SU-DHL-6 (cell line): ENCODE data around the gene GPSM1.

Experiments
- CTCF ChIP-seq: fragments of 200-600 bp; sonication (generic); IDR thresholded peaks from one replicate; pipeline ENCODE4 v1.5.1; 2017; ENCODE audit warnings: antibody characterized with exemption, mild to moderate bottlenecking, low read length, moderate library complexity; ENCODE audit not compliant: insufficient read depth, poor library complexity, severe bottlenecking
- EZH2phosphoT487 ChIP-seq: fragments of 200-600 bp; sonication (generic), shearing (Covaris generic); conservative IDR thresholded peaks from 2 replicates; pipeline ENCODE4 v1.6.1; 2018; ENCODE audit warnings: mild to moderate bottlenecking, antibody characterized with exemption, low read length, moderate library complexity, mixed read lengths

DNA sequence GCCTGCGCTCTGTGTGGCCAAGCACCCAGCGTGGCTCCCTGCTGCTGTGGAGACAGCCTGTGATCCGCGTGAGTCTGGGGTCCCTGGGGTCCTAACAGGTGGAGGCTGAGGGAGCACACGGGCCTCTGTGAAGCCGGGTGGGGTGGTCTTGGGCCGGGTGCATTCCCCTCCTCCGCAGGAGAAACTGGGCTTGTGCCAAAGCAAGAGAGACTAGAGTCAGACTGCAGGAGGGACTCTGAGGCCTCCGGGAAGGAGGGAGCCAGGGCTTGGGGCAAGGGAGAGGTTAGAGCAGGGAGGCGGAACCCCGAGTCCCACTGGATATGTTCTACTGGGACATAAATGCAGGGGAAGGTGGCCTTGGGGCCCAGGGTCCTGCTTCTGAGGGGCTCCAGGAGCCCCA is 25.7 kb downstream of the GPSM1 start:
- no peak for TF ChIP-seq EZH2phosphoT487
- no peak for TF ChIP-seq CTCF
